Measurements from ENCODE around the gene PCDH8.

DNA sequence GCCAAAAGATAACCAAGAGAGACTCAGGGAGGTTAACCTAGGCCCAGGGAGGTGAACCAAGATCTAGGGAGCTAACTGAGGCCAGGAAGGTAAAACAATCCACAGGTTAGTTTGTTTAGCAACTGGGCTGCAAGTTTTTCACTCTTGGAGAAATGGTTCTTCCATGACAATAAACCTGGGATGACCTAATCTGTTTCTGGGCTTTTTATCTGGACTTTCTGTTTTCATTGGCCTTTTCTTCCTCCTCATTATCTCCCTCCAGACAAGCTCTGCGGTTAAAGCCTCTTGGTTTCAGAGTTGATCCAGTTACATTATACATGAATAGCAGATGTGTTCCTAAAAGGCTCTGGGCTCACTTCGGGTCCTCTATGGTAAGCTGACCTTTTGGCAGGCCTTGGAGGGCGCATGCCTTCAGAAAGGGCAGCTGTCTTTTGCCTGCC is 44.2 kb downstream of the PCDH8 start:
- TF ChIP-seq CTCF (IDR thresholded peaks at IDR 0.05; ENCODE audit: low read length) (no peak), EZH2 (IDR thresholded peaks at IDR 0.05; ENCODE audit: borderline replicate concordance, low read length) (no peak)

Measured in OCI-LY1 (cell line).